GM19455 (cell line): ENCODE data around the gene BLM.
"Not testable (repeated sequence)": the region's sequence is repeated elsewhere in the genome, so short reads cannot be mapped to it uniquely, and the experiment has no call there.

Experiments
- ATAC-seq: cut with Tn5 transposase; IDR thresholded peaks from one replicate; pipeline ENCODE4 v1.9.1; 2021; ENCODE audit not compliant: unreplicated experiment

Gene BLM

GRCh38 chr15:90818251-90819210 lies 101.4 kb downstream of the BLM start:
- no peak for ATAC-seq

- no peak for ATAC-seq
Measured at GRCh38 chr15:90819390-90819789, 102.2 kb downstream of the BLM start.

- ATAC-seq = no peak
Measured at GRCh38 chr15:90819850-90820249, 102.7 kb downstream of the BLM start.

- ATAC-seq = no peak
Measured at GRCh38 chr15:90820481-90820880, 103.3 kb downstream of the BLM start.

GRCh38 chr15:90822204-90822955 lies 105.2 kb downstream of the BLM start:
- ATAC-seq = no peak

- ATAC-seq = no peak
Measured at GRCh38 chr15:90823455-90823974, 106.4 kb downstream of the BLM start.

- not testable (repeated sequence) for ATAC-seq
Measured at GRCh38 chr15:90825115-90825899, 108.2 kb downstream of the BLM start.

- not testable (repeated sequence) for ATAC-seq
Measured at GRCh38 chr15:90826206-90826885, 109.2 kb downstream of the BLM start.

- ATAC-seq = no peak
Measured at GRCh38 chr15:90826886-90827435, 109.8 kb downstream of the BLM start.

GRCh38 chr15:90828111-90828510 lies 111.0 kb downstream of the BLM start:
- no peak for ATAC-seq

GRCh38 chr15:90829126-90829525 lies 112.0 kb downstream of the BLM start:
- no peak for ATAC-seq

GRCh38 chr15:90829942-90830440 lies 112.8 kb downstream of the BLM start:
- no peak for ATAC-seq

GRCh38 chr15:90834626-90835025 lies 117.5 kb downstream of the BLM start:
- ATAC-seq = no peak

GRCh38 chr15:90836296-90836871 lies 119.2 kb downstream of the BLM start:
- no peak for ATAC-seq

GRCh38 chr15:90837094-90837493 lies 119.9 kb downstream of the BLM start:
- ATAC-seq = no peak

- no peak for ATAC-seq
Measured at GRCh38 chr15:90838139-90838538, 121.0 kb downstream of the BLM start.

- no peak for ATAC-seq
Measured at GRCh38 chr15:90838544-90838943, 121.4 kb downstream of the BLM start.

- peak; percentile 78 for ATAC-seq
Measured at GRCh38 chr15:90839187-90840071, 122.3 kb downstream of the BLM start.
